HG03108 (cell line): ENCODE measurements around the gene ZNF778.

ENCODE experiments used
- ATAC-seq: cut with Tn5 transposase; IDR thresholded peaks from one replicate; pipeline ENCODE4 v1.9.1; 2021; ENCODE audit warnings: moderate library complexity; ENCODE audit not compliant: unreplicated experiment

Gene ZNF778

GRCh38 chr16:89273741-89274472, 56.4 kb downstream of the ZNF778 start:
- ATAC-seq = no peak

- ATAC-seq = no peak
Measured at GRCh38 chr16:89274561-89275283, 57.2 kb downstream of the ZNF778 start.

GRCh38 chr16:89275284-89275584, 57.7 kb downstream of the ZNF778 start:
- ATAC-seq = no peak

GRCh38 chr16:89275837-89276720, 58.6 kb downstream of the ZNF778 start:
- ATAC-seq = no peak

GRCh38 chr16:89277049-89277448, 59.5 kb downstream of the ZNF778 start:
- no peak for ATAC-seq

GRCh38 chr16:89277641-89278341, 60.3 kb downstream of the ZNF778 start:
- ATAC-seq = no peak

- ATAC-seq = no peak
Measured at GRCh38 chr16:89278441-89279240, 61.1 kb downstream of the ZNF778 start.

- ATAC-seq = no peak
Measured at GRCh38 chr16:89279666-89280481, 62.4 kb downstream of the ZNF778 start.

GRCh38 chr16:89280546-89281188, 63.2 kb downstream of the ZNF778 start:
- ATAC-seq = no peak

GRCh38 chr16:89281189-89281577, 63.7 kb downstream of the ZNF778 start:
- no peak for ATAC-seq

- ATAC-seq = no peak
Measured at GRCh38 chr16:89281829-89282228, 64.3 kb downstream of the ZNF778 start.

GRCh38 chr16:89282523-89282922, 65.0 kb downstream of the ZNF778 start:
- no peak for ATAC-seq

GRCh38 chr16:89283449-89283848, 65.9 kb downstream of the ZNF778 start:
- no peak for ATAC-seq

- no peak for ATAC-seq
Measured at GRCh38 chr16:89285381-89285780, 67.9 kb downstream of the ZNF778 start.

- ATAC-seq = no peak
Measured at GRCh38 chr16:89286096-89286495, 68.6 kb downstream of the ZNF778 start.
